ENCODE results near the gene TMED9. TPM values are rescaled to one million over a fixed set of nuclear protein-coding genes. Genes with fewer than 3 reads are reported as not detected.

The TMED9 gene
- total RNA-seq, 2 experiments from 2014 or later, result 81.0 to 83.2 TPM

DNA sequence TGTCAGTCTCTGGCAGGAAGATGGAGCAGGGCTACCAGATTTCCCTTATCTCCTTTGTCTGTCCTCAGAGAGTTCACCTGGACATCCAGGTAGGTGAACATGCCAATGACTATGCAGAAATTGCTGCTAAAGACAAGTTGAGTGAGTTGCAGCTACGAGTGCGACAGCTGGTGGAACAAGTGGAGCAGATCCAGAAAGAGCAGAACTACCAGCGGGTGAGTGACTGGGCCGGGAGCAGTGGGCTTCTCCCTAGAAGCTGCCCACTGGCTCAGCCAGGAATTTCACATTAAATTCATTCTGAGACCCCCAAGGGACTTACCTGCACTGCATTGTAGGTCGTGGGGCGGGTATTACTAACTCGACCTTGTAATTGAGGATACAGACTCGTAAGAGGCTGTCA, 2.1 kb downstream of the TMED9 start:
- no peak overlapping the region for H3K27ac Mint-ChIP-seq
- no peak overlapping the region for H3K4me3 Mint-ChIP-seq
- no peak for ATAC-seq (ENCODE audit: low read depth)
- peaks cover 15% of the 10 kb centered on the region for H3K27me3 Mint-ChIP-seq
- no peaks in the 10 kb centered on the region for H3K9me3 Mint-ChIP-seq
- no peak for DNase-seq
- H3K4me1 Mint-ChIP-seq, result peaks cover 28% of the 10 kb centered on the region
- H3K36me3 Mint-ChIP-seq, result peaks cover 17% of the 10 kb centered on the region
- POLR2A ChIA-PET, result no interaction called here

DNA sequence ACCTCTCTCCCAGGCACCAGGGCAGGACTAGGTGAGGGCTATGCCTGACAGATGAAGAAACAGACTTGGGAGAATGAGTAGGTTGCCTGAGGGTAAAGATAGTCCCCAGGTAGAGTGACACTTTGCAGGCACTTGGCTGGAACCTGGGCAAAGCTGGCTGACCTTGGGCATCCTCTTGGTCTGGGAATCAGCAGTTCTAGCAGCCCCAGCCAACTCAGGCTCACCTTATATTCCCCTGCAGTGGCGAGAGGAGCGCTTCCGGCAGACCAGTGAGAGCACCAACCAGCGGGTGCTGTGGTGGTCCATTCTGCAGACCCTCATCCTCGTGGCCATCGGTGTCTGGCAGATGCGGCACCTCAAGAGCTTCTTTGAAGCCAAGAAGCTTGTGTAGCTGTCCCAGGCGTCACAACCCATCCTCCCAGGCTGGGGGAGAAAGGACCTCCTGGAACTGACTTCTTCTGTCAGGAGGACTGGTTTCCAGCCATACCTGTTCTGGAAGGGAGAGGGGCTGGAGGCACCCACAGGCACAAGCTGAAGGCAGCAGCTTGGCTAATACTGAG, 3.1 kb downstream of the TMED9 start:
- POLR2A ChIA-PET, result no interaction called here
- Mint-ChIP-seq H3K4me1 (peaks cover 30% of the 10 kb centered on the region), H3K36me3 (peaks cover 17% of the 10 kb centered on the region), H3K4me3 (no peak overlapping the region), H3K27ac (no peak overlapping the region), H3K27me3 (peaks cover 8% of the 10 kb centered on the region), H3K9me3 (no peaks in the 10 kb centered on the region)
- DNase-seq (no peak), ATAC-seq (ENCODE audit: low read depth) (no peak)

DNA sequence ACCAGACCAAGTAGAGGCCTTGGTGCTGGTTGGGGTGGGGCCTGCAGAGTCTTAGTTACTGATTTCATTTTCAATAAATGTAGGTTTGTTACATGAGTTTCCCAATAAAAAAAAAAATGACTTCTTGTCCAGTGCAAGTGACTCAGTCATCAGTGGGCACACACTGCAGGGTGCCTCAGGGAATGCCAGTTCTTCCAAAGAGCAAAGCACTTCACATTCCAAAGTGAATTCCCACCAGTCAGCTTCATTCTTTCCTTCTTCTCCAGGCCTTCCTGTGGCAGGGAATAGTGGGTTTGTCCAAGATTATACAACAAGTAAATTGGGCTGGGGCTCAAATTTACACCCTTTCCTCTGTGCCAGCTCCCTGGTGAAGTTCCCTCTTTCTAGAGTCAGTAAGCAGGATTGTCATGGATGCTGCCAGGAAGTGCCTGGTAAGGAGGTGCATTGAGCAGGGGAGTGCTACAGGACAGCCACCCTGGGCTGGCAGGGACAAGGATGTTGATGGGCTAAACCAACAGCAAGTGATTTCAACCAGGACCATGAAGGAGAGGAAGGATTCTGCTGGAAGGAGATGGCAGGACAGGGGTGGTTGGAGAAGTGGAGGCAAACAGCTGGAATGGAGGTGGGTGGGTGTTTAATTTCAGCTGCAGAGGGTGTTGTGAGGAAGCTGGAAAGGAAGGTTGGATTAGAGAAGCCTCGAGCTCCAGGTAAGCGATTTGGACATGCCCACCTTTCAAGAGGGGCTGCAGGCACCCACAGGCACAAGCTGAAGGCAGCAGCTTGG, 4.2 kb downstream of the TMED9 start:
- Mint-ChIP-seq H3K36me3 (peaks cover 17% of the 10 kb centered on the region), H3K27ac (no peak overlapping the region), H3K4me1 (peaks cover 37% of the 10 kb centered on the region), H3K9me3 (no peaks in the 10 kb centered on the region), H3K4me3 (no peak overlapping the region), H3K27me3 (no peaks in the 10 kb centered on the region)
- ATAC-seq (ENCODE audit: low read depth) (no peak), DNase-seq (no peak)
- POLR2A ChIA-PET, result no interaction called here

DNA sequence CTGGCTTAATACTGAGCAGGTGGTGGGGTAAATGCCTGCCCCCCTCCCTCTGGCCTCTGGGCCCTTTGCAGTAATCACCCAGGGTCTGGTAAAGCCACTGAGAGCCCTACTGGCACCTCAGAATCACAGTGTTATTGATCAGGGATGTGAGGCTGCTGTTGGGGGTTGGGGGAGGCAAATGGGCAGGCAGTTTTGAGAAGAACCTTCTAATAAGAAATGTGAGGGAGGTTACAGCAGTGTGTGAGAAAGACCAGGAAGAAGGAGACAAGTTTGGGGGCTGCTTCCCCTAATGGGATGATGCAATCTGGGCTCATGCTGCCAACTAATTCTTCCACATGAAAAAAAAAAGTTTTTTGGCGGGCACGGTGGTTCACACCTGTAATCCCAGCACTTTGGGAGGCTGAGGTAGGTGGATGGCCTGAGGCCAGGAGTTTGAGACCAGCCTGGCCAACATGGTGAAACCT, 4.8 kb downstream of the TMED9 start:
- H3K4me3 Mint-ChIP-seq, result no peak overlapping the region
- no peaks in the 10 kb centered on the region for H3K9me3 Mint-ChIP-seq
- peaks cover 34% of the 10 kb centered on the region for H3K4me1 Mint-ChIP-seq
- peak overlapping the region; percentile 45 for H3K27ac Mint-ChIP-seq
- POLR2A ChIA-PET, result no interaction called here
- no peak for ATAC-seq (ENCODE audit: low read depth)
- no peak for DNase-seq
- H3K36me3 Mint-ChIP-seq, result peaks cover 17% of the 10 kb centered on the region
- H3K27me3 Mint-ChIP-seq, result no peaks in the 10 kb centered on the region

DNA sequence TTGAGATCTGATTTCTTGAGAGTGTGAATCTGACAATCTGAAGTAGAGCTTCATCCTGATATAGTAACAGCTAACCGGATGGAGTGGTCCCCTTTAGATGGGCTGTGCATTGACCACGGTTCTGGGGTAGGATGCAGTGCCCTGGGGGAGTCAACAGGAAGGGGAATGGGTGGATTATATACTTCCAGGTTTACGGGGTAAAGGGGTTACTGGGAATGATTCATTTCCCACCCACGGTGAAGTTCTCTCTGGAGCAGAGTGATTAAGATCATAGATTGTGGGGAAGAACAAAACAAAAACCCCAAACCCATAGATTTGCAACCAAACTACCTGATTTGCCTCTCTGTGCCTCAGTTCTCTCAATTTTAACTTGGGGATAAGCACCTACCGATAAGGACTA, 6.5 kb downstream of the TMED9 start:
- H3K4me3 Mint-ChIP-seq, result peak overlapping the region; percentile 74
- H3K9me3 Mint-ChIP-seq, result no peaks in the 10 kb centered on the region
- no peaks in the 10 kb centered on the region for H3K27me3 Mint-ChIP-seq
- POLR2A ChIA-PET, result no interaction called here
- DNase-seq (no peak), ATAC-seq (ENCODE audit: low read depth) (no peak)
- peak overlapping the region; percentile 23 for H3K27ac Mint-ChIP-seq
- peaks cover 30% of the 10 kb centered on the region for H3K4me1 Mint-ChIP-seq
- H3K36me3 Mint-ChIP-seq, result peaks cover 15% of the 10 kb centered on the region

DNA sequence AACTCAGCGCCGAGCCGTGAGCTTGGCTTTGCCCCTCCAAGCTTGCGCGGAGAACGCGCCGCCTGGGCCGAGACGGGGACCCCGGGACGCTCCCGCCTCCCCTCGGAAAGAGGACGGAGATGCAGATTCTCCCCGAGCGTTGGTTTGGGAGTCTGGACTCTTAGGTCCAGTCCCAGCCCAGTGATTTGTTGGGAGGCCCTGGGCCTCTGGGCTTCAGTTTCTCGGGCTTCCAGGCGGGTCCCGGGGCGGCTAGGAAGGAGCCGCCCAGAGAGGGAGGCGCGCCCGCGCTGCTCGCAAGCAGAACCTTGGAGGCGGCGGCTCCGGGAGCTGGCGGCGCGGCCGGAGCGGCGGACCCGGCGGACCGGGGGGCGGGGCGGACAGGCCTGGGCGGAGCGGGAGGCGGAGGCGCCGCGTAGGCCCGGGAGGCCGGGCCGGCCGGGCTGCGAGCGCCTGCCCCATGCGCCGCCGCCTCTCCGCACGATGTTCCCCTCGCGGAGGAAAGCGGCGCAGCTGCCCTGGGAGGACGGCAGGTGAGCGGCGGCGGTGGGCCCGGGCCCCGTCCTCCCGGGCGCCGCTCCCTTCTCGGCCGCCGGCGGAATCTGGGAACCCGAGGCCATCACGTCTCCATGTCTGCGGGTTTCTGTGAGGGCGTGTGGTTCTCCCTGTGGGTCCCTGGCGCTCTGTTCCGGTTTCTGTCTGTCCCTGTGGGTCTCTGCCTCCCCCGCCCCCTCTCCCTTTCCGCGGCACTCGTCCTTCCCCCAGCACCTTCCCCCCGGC, 7.9 kb downstream of the TMED9 start, which contains the start of gene B4GALT7:
TSS of gene B4GALT7 (plus strand) at position 402 of the 777 bp plus-strand sequence. CDS start at position 481, 79 bp downstream.
- peaks cover 9% of the 10 kb centered on the region for H3K36me3 Mint-ChIP-seq
- H3K9me3 Mint-ChIP-seq, result no peaks in the 10 kb centered on the region
- no peaks in the 10 kb centered on the region for H3K27me3 Mint-ChIP-seq
- H3K4me1 Mint-ChIP-seq, result peaks cover 24% of the 10 kb centered on the region
- H3K4me3 Mint-ChIP-seq, result peak within 1 kb of the TSS; percentile 99
- peak within 1 kb of the TSS; percentile 95 for H3K27ac Mint-ChIP-seq
- DNase-seq (peak; percentile 97), ATAC-seq (ENCODE audit: low read depth) (peak; percentile 92)
- POLR2A ChIA-PET, result interaction anchor here (0.6 to 1.6 kb wide), 3 partner anchors 8 to 128 kb away, joined by 3 to 6 read pairs (median 6); partner anchors contain the start of genes FAM193B and TMED9

DNA sequence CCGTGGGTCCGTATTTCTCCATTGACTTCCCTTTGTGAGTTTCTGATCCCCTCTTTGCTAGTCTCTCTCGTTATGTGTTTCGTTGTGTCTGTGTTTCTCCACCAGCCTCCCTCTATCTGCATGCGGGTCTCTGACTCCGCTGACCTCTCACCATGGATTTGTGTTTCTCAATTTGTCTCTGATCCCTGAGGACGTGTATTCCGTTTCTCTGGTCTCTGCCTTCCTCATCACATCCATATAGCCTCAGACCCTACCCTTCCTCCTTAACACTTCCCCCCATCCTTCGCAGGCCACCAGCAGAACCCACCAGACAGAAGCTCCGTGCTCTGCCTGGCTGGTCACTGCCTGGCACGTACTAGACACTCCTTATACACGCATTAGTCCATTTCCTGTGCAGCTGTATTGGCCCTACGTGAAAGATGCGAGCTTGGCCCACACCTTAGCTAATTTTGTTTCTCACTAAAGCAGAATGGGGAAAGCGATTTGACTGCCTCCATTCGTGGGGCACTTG, 8.6 kb downstream of the TMED9 start:
- ATAC-seq (ENCODE audit: low read depth) (no peak), DNase-seq (no peak)
- H3K9me3 Mint-ChIP-seq, result no peaks in the 10 kb centered on the region
- H3K4me3 Mint-ChIP-seq, result peak overlapping the region; percentile 99
- no peaks in the 10 kb centered on the region for H3K27me3 Mint-ChIP-seq
- H3K4me1 Mint-ChIP-seq, result peaks cover 24% of the 10 kb centered on the region
- POLR2A ChIA-PET, result interaction anchor here (1.6 kb wide), 1 partner anchor 8 kb away, joined by 6 read pairs; the partner anchor contains the start of gene TMED9
- H3K27ac Mint-ChIP-seq, result peak overlapping the region; percentile 95
- peaks cover 9% of the 10 kb centered on the region for H3K36me3 Mint-ChIP-seq

DNA sequence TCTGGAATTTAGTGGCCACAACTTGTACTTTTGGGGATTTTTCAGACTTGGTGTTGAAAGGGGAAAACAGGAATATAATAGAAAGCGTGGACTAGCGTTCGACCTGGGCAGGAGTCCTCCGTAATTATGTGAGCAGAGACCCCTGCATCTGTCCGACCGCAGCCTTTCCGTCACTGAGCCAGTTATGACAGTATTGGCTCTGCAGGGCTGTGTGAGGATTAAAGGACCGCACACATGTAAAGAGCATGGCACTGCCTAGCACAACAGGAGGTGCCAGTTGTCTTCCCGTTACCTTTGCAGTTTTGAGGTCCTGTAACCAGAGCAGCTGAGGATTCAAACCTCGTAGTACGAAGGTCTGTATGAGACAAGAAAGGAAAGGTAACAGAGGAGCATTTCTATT, 9.1 kb downstream of the TMED9 start:
- peaks cover 5% of the 10 kb centered on the region for H3K36me3 Mint-ChIP-seq
- DNase-seq, result no peak
- peaks cover 23% of the 10 kb centered on the region for H3K4me1 Mint-ChIP-seq
- H3K27ac Mint-ChIP-seq, result peak overlapping the region; percentile 95
- no peak for ATAC-seq (ENCODE audit: low read depth)
- no peaks in the 10 kb centered on the region for H3K27me3 Mint-ChIP-seq
- H3K4me3 Mint-ChIP-seq, result peak overlapping the region; percentile 99
- POLR2A ChIA-PET, result interaction anchor here (1.6 kb wide), 1 partner anchor 9 kb away, joined by 6 read pairs; the partner anchor contains the start of gene TMED9
- H3K9me3 Mint-ChIP-seq, result no peaks in the 10 kb centered on the region

DNA sequence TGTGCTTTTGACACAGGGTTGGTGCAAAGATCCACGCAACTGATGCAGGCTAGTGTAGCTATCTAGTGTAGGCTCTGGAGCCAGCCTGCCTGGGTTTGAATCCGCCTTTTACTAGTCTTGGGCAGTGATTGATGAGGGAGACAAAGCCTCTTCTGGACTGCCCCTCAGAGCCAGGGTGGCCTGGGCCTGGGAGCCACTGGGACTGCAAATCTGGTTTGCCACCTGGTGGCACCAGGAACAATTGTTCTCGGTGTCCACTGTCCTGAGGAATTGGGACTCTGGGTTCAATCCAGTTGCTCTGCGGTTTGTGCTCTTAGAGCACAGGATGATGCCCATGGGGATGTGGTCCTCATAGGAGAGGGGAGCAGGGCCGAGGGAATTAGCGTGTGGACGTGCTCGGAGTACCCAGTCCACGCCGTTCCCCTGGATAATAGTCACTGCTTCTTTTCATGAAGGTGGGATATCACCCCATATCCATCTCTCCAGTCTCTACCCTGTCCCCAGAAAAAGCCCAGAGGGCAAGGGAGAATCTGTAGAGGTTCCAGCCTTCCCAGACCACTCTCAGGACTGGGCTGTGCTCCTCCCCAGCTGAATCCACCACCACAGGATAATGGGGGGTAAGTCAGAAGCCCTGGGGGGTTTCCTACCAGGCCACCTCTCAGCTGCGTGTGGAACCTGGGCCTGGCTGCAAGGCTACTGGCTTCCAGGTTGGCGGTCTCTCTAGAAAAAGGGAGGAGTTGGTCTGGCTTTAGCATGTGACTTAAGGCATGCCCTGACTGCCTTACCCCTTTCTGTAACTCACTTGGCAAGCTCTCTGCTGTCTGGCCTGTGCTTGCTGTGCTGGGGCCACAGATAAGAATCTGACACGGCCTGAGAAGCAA, 9.8 kb downstream of the TMED9 start:
- Mint-ChIP-seq H3K4me3 (no peak overlapping the region), H3K4me1 (peaks cover 21% of the 10 kb centered on the region), H3K27ac (no peak overlapping the region), H3K27me3 (no peaks in the 10 kb centered on the region), H3K36me3 (peaks cover under 1% of the 10 kb centered on the region), H3K9me3 (no peaks in the 10 kb centered on the region)
- no peak for ATAC-seq (ENCODE audit: low read depth)
- no peak for DNase-seq
- POLR2A ChIA-PET, result interaction anchor here (1.6 kb wide), 1 partner anchor 10 kb away, joined by 6 read pairs; the partner anchor contains the start of gene TMED9

DNA sequence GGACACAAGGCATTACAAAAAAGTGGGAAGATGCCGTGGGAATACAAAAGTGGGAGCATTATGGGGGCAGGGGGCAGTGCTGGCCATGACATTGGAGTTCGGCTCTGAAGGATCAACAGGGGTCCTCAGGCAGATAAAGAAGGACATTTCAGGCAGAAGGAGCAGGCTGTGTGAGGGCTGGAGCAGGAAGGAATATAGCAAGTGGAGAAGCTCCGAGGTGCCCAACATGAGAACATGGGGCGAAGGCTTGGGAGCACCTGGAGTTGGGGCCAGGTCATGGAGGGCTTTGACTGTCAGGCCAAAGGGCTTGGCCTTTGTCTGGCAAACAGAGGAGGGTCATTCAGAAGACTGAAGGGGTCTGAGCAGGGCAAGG, 10.4 kb downstream of the TMED9 start:
- POLR2A ChIA-PET, result interaction anchor here (0.8 kb wide), 1 partner anchor 10 kb away, joined by 3 read pairs; no protein-coding TSS in a partner anchor
- Mint-ChIP-seq H3K4me1 (peaks cover 23% of the 10 kb centered on the region), H3K36me3 (no peaks in the 10 kb centered on the region), H3K4me3 (no peak overlapping the region), H3K9me3 (no peaks in the 10 kb centered on the region), H3K27me3 (no peaks in the 10 kb centered on the region), H3K27ac (no peak overlapping the region)
- ATAC-seq (ENCODE audit: low read depth) (no peak), DNase-seq (no peak)

DNA sequence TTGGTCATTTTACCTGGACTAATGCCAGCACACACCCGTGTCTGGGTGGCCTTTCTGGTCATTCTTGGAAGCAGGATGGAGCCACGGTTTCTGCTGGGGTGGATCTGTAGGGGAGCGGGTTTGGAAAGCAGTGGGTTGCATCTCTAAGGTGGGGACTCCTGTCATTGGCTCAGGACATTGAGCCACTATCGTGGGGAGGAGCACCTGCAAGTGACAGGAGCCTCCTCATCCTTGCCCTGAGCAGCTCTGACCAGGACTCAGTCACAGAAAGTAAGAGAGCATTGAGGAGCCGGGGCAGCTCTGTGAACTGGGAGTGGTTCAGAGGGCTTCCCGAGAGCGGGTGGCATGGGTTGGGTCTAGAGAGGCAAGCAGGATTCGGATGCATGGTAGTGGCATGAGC, 11.6 kb downstream of the TMED9 start:
- Mint-ChIP-seq H3K27me3 (no peaks in the 10 kb centered on the region), H3K36me3 (no peaks in the 10 kb centered on the region), H3K27ac (no peak overlapping the region), H3K9me3 (no peaks in the 10 kb centered on the region), H3K4me3 (no peak overlapping the region), H3K4me1 (peaks cover 20% of the 10 kb centered on the region)
- DNase-seq (no peak), ATAC-seq (ENCODE audit: low read depth) (no peak)
- POLR2A ChIA-PET, result no interaction called here

DNA sequence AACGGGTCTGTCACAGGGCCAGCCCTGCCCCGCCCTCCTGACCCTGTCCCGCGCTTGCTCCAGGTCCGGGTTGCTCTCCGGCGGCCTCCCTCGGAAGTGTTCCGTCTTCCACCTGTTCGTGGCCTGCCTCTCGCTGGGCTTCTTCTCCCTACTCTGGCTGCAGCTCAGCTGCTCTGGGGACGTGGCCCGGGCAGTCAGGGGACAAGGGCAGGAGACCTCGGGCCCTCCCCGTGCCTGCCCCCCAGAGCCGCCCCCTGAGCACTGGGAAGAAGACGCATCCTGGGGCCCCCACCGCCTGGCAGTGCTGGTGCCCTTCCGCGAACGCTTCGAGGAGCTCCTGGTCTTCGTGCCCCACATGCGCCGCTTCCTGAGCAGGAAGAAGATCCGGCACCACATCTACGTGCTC, 12.1 kb downstream of the TMED9 start:
- Mint-ChIP-seq H3K36me3 (no peaks in the 10 kb centered on the region), H3K27ac (no peak overlapping the region), H3K4me3 (no peak overlapping the region), H3K4me1 (peaks cover 16% of the 10 kb centered on the region), H3K27me3 (no peaks in the 10 kb centered on the region), H3K9me3 (no peaks in the 10 kb centered on the region)
- POLR2A ChIA-PET, result no interaction called here
- DNase-seq (no peak), ATAC-seq (ENCODE audit: low read depth) (no peak)

Measured in activated naive CD8-positive, alpha-beta T cell treated with anti-CD3 and anti-CD28 coated beads, Interleukin-2, amount 10 ng/mL, durations not matched to agents 7 days and 5 days (primary cell).